H1 (cell line): Measurements from ENCODE around the gene ATP6AP1. TPM values are rescaled to one million over a fixed set of nuclear protein-coding genes. Genes with fewer than 3 reads are reported as not detected.
A peak's percentile ranks its signal among the peaks of the same experiment; 100 is the strongest.

Experiments used
- KDM4A ChIP-seq: IDR thresholded peaks from one replicate; pipeline ENCODE4 v1.7.1; 2012; ENCODE audit warnings: low read depth, mild to moderate bottlenecking, moderate library complexity, low read length, inconsistent platforms; ENCODE audit not compliant: severe bottlenecking
- NRF1 ChIP-seq: IDR thresholded peaks from 2 replicates; pipeline ENCODE4 v1.6.1; 2011; ENCODE audit warnings: mild to moderate bottlenecking, low read depth, low read length, improper control_type of control experiment
- RFX5 ChIP-seq: IDR thresholded peaks from 2 replicates; pipeline ENCODE4 v1.6.1; 2011; ENCODE audit warnings: low read depth, low read length, improper control_type of control experiment, borderline replicate concordance
- polyA plus RNA-seq, 7 experiments: library from polyadenylated mRNA; depleted of rRNA in 3 of 7; stranded (reverse) in 5 of 7; unstranded in 2 of 7; fragments of >200 nt in 5 of 7; fragments of 200-250 nt in 2 of 7; gene quantifications; 1 replicate in 5 of 7; 2 replicates in 1 of 7; 4 replicates in 1 of 7; pipeline versions ENCODE4 v1.2.1 to v1.2.3, GENCODE V29; 2011 to 2013; ENCODE audit warnings: missing spikeins in 2 of 7, mixed read lengths in 2 of 7
- total RNA-seq: library from RNA; stranded (reverse); fragmentation: NEBNext Ultra II Directional; extraction: Animal tissue kit (Norgen Biotek cat#: 25700); gene quantifications from 2 replicates; pipeline ENCODE4 v1.2.1, GENCODE V29; 2021
- TF ChIP-seq, protein P1 (sequence below): IDR thresholded peaks from 2 replicates; pipeline ENCODE4 v1.6.1; 2012; ENCODE audit warnings: inconsistent platforms

The ATP6AP1 gene
- total and polyA plus RNA-seq, 2 of the 8 experiments (the other 6 are each of a cell fraction or from before 2014, with no cell fraction given), result 44.6 to 80.8 TPM

DNA sequence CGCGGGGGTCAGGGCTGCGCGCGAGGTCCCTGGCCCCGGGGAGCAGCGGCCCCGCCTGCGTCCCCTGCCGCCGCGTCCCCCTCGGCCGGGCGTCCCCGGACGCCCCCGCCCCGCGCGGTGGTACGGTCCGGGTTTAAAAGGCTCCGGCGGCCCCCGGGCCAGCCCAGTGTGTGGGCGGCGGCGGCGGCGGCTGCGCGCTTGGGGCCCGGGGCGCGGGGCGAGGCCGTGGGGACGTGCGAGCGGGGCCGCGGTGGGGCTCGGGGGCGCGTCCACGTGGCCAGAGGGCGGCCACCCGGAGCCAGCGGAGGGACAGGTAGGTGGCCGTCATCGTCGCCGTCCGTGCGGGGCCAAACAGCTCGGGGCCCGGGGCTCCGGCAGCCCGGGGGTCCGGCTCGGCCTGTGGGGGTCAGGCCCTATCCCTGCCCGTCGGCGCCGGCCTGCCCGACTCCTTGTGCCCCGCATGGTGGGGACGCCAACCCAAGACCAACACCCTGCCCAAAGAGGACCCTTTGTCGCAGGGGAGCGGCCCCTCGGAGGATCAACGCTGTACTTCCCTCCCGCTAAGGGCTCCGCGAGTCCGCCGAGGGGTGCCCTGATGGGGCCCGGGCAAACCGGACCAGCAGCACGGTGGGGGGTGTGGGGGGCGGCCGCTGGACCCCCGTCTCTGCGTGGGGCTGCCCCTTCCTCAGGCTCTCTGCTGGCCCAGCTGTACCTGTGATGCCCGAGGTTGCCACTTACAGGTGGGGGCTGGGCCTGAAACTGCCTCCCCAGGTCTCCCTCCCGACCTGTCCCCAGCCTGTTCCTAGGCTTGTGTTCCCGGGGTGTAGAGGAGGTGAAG, 29.9 kb downstream of the ATP6AP1 start, which contains the start of gene PLXNA3 (continued):
- peak; percentile 19 for TF ChIP-seq KDM4A
- TF ChIP-seq RFX5, result no peak
- TF ChIP-seq NRF1, result no peak
- TF ChIP-seq, protein P1, sequence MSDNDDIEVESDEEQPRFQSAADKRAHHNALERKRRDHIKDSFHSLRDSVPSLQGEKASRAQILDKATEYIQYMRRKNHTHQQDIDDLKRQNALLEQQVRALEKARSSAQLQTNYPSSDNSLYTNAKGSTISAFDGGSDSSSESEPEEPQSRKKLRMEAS, result 0 out of 2 replicates have a peak, but pooled peaks have one; percentile 23
